ENCODE results near the gene TBC1D30. TPM values are rescaled to one million over a fixed set of nuclear protein-coding genes. Genes with fewer than 3 reads are reported as not detected.

TBC1D30 gene
- total RNA-seq, 1 experiment from 2014 or later: 0.66 TPM

DNA sequence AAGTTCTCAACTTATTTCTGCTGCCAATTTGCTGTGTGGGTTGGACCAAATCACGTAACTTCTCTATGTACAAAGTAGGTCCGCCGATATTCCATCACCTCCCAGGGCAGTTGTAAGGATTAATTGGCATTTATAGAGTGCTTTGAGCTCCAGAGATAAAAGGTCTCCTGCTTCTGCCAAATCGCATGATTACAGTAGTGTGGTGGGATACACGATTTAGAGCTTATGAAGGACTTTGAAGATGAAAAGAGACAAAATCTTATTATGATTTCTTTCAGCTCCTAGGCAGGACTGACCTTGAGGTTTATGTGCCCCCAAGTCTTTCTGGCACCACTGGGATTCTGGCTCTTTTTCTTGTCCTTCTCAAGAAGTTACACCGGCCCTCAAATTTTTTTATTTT is 84.7 kb downstream of the TBC1D30 start:
- no peak for DNase-seq (ENCODE audit: low spot score)

GRCh38 chr12:64911081-64911480 is 86.6 kb downstream of the TBC1D30 start:
- no peak for DNase-seq (ENCODE audit: low spot score)

DNA sequence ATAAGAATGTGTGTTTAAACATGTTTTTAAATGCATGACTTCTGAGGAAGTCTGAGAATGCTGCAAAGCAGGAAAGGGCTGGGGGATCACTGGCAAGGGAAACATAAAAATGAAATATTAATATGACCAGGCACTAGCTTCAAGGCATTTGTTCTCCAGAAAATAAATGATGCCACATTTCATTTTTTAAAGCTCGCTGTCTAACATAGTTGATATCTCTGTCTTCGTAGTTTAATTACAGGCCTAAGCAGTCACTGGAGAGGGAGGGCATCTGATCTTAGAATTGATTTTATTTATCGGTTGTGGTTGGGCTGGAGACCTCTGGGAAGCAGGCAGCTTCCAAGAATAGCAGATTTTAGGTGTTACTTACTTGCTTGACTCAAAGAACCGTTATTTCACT is 87.5 kb downstream of the TBC1D30 start:
- no peak for DNase-seq (ENCODE audit: low spot score)

DNA sequence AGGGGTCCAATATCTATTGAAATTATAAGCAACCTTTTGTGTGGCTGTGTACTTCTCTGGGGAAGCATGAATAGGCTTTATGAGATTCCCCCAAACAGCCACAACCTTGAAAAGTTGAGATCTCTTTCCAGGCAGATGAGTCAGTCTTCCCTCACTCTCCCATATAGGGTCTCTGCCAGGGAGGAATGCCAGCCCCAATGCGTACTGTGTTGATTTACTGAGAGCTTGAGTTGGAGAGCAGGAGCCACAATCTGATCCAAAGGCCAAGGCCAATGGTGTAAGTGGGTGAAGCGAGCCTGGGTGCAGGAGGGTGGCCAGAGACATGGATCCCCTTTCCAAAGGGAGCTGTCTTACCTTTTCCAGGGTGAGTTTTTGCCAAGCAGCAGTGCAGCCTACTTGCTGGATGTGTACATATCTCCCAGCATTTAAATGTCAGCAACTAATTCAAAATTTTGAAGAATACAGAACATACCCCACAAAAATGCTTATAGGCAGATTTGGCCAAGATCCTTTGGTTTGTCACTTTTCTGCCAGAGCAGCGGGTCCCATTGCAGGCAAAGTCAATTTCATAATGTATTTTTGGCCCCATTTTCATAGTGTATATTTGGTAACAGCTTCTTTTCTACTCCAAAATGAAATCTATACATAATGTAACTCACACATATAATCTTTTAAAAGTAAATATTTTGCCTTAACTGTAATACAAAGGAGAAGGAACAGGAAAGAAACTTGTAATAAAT is 88.2 kb downstream of the TBC1D30 start:
- DNase-seq (ENCODE audit: low spot score): no peak

- DNase-seq (ENCODE audit: low spot score): no peak
These were observed 90.8 kb downstream of the TBC1D30 start for GRCh38 chr12:64915242-64915641.

DNA sequence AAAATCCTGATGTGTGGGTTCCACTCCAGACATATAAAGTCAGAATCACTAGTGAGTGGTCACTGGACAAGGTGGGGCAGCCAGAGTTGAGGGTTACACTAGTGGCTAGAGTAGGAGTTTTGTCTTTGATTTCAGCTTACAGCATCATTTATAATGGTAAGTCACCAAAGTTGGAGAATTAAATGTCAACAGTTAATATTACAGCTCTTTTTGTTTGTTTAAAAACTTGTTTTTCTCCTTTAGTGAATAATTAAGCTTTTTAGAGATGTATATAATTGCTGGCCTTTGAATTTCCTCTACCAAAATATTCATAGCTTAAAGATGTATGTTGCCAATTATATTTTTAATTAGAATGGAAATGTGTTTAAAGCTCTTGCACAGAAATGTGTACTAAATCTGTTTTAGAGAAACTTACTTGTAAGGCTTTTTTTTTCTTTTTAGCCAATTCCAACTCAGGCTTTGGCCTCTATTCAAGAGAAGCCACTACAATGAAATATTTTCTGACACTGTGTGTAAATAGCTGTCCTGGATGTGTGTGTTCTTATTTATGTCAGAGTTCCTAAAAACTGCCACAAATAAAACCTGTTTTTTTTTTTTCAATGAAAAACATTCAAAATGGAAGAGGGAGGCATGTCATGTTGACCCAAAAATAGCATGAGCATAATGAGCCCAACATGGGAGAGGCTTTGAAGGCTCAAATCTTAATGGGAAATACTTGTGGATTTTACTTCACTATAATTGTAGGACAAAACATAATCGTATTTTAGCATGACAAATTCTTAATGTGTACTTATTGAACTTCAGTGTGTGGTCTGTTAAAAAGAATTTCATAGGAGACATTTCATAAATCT is 92.2 kb downstream of the TBC1D30 start:
- no peak for DNase-seq (ENCODE audit: low spot score)

DNA sequence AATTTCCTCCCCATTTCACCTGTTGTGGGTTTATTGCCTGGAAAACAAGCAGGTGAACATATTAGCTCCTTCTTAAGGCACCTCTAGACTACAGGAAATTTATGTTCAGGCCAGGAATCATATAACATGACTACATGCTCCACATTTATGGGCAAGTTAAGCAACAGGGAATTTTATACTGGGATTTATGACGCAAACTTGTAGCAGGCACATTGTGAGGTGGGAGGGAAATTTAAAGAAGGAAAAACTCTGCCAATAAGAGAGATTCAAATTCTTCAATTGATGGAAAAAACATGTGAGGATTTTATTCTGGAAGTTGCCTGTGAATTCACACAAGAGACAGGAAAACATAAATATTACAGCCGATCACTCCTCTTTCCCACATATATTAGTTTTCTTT is 93.9 kb downstream of the TBC1D30 start:
- no peak for DNase-seq (ENCODE audit: low spot score)

- DNase-seq (ENCODE audit: low spot score): no peak
These were observed 94.4 kb downstream of the TBC1D30 start for GRCh38 chr12:64918801-64919200.

DNA sequence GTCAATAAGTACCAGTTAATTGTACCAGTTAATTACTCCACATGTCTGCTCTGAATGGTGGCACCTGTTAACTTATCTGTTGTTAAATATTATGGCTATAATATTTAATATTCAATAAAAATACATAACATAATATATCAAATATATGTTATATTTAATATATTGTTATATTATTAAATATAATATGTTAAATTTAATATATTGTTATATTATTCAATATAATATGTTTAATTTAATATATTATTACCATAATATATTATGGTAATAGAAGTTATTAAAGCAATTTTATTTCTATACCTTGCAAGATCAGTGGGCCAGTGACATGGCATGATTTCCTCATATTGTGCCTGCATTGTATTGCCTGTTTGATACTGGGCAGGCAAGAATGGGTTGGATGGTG is 98.4 kb downstream of the TBC1D30 start:
- no peak for DNase-seq (ENCODE audit: low spot score)

DNA sequence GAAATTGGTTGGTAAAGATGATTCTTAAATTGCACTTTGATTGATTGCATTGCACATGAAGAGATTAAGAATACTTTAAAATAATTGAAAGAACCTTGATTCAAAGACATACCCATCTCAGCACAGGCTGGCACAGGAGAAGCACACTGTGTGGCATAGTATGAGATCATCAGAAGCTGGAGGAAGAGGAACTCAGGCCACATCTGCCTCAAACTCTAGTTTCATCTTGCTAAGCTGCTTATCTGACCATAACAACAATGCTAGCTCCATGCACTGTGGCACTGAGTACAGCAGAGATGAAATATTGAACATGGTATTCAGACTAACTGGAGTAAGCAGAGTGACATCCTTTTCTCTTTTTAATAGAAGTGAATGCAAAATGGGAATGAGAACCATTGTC is 99.1 kb downstream of the TBC1D30 start:
- no peak for DNase-seq (ENCODE audit: low spot score)

Other genes with a start within 250 kb of the TBC1D30 start
- 7.8 and 9.1 TPM in 2 replicates for gene RASSF3, start 214.2 kb upstream of the TBC1D30 start, total RNA-seq (2014; rRNA removed; shearing (Covaris generic))
- 88.8 and 98.0 TPM in 2 replicates for gene GNS, start 65.2 kb upstream of the TBC1D30 start, total RNA-seq (2014; rRNA removed; shearing (Covaris generic))

Data from H4 (cell line).